ENCODE results near the gene BRPF3. TPM values are rescaled to one million over a fixed set of nuclear protein-coding genes. Genes with fewer than 3 reads are reported as not detected.

Gene BRPF3
- total RNA-seq (2014; rRNA removed; shearing (Covaris generic)): 7.2 and 10.0 TPM in 2 replicates

GRCh38 chr6:36196113-36196879 lies at the start of gene BRPF3:
Gene BRPF3 (plus strand): TSS chr6:36196744. CDS start chr6:36200323, 3,579 bp downstream.
- peak; percentile 87 for DNase-seq (ENCODE audit: low read depth)

- no peak for DNase-seq (ENCODE audit: low read depth)
Measured at GRCh38 chr6:36147294-36147693, 49.2 kb upstream of the BRPF3 start.

- no peak for DNase-seq (ENCODE audit: low read depth)
Measured at GRCh38 chr6:36149476-36149875, 47.1 kb upstream of the BRPF3 start.

- DNase-seq (ENCODE audit: low read depth): no peak
Measured at GRCh38 chr6:36150283-36150682, 46.3 kb upstream of the BRPF3 start.

- DNase-seq (ENCODE audit: low read depth): no peak
Measured at GRCh38 chr6:36154286-36154685, 42.3 kb upstream of the BRPF3 start.

- DNase-seq (ENCODE audit: low read depth): no peak
Measured at GRCh38 chr6:36155662-36156061, 40.9 kb upstream of the BRPF3 start.

GRCh38 chr6:36160147-36160760 lies 36.3 kb upstream of the BRPF3 start:
- DNase-seq (ENCODE audit: low read depth): no peak

- DNase-seq (ENCODE audit: low read depth): no peak
Measured at GRCh38 chr6:36169023-36170007, 27.2 kb upstream of the BRPF3 start.

GRCh38 chr6:36170704-36171103 lies 25.8 kb upstream of the BRPF3 start:
- no peak for DNase-seq (ENCODE audit: low read depth)

GRCh38 chr6:36171573-36171972 lies 25.0 kb upstream of the BRPF3 start:
- DNase-seq (ENCODE audit: low read depth): no peak

- DNase-seq (ENCODE audit: low read depth): no peak
Measured at GRCh38 chr6:36177166-36177565, 19.4 kb upstream of the BRPF3 start.

- DNase-seq (ENCODE audit: low read depth): no peak
Measured at GRCh38 chr6:36178544-36178943, 18.0 kb upstream of the BRPF3 start.

GRCh38 chr6:36180126-36180525 lies 16.4 kb upstream of the BRPF3 start:
- DNase-seq (ENCODE audit: low read depth): no peak

- DNase-seq (ENCODE audit: low read depth): no peak
Measured at GRCh38 chr6:36184311-36184710, 12.2 kb upstream of the BRPF3 start.

- no peak for DNase-seq (ENCODE audit: low read depth)
Measured at GRCh38 chr6:36186199-36186598, 10.3 kb upstream of the BRPF3 start.

GRCh38 chr6:36187446-36187845 lies 9.1 kb upstream of the BRPF3 start:
- DNase-seq (ENCODE audit: low read depth): no peak

- DNase-seq (ENCODE audit: low read depth): no peak
Measured at GRCh38 chr6:36195471-36196112, 952 bp upstream of the BRPF3 start.

- peak; percentile 99 for DNase-seq (ENCODE audit: low read depth)
Measured at GRCh38 chr6:36196880-36197548, 470 bp downstream of the BRPF3 start.

GRCh38 chr6:36197739-36198221 lies 1.2 kb downstream of the BRPF3 start:
- DNase-seq (ENCODE audit: low read depth): no peak

- no peak for DNase-seq (ENCODE audit: low read depth)
Measured at GRCh38 chr6:36198986-36199385, 2.4 kb downstream of the BRPF3 start.

All from Daoy (cell line).